K562 treated with DMSO at 1 percent for 4 hours (cell line): ENCODE measurements around the gene OR7C1. TPM values are rescaled to one million over a fixed set of nuclear protein-coding genes. Genes with fewer than 3 reads are reported as not detected.

Experiments used
- total RNA-seq: library from RNA; unstranded; fragments of 300-600 nt; gene quantifications from 2 replicates; pipeline ENCODE4 v1.2.3, GENCODE V29; 2022; ENCODE audit not compliant: insufficient read depth

OR7C1 gene
- total RNA-seq: 0.16 TPM in 1 of 2 replicates, not detected in the other

GRCh38 chr19:14835011-14835410, at the start of gene OR7C1, which contains the start of gene OR7A5:
Gene OR7C1, minus strand, starts transcription at chr19:14835185. Its CDS starts 35,049 bp downstream, at chr19:14800136.
Gene OR7A5, minus strand, starts transcription at chr19:14835185. Its CDS starts 6,944 bp downstream, at chr19:14828241.

GRCh38 chr19:14848822-14849221, 13.8 kb upstream of the OR7C1 start, which contains the start of gene OR7A10:
Gene OR7A10, minus strand, starts transcription at chr19:14848922. Its CDS starts 7,045 bp downstream, at chr19:14841877.

GRCh38 chr19:14778110-14778845, 56.7 kb downstream of the OR7C1 start, which contains the start of gene ADGRE2:
Gene ADGRE2, minus strand, starts transcription at chr19:14778560. Its CDS starts 1,804 bp downstream, at chr19:14776756.

Other genes starting within 250 kb of the OR7C1 start
- not detected in 2 replicates for gene ADGRE3, start 160.3 kb downstream of the OR7C1 start, total RNA-seq
- 5.0 and 7.8 TPM in 2 replicates for gene ZNF333, start 145.1 kb downstream of the OR7C1 start, total RNA-seq
- 8.9 and 13.3 TPM in 2 replicates for gene ADGRE2, start 56.6 kb downstream of the OR7C1 start, total RNA-seq
- not detected in 2 replicates for gene OR7A5, start within 50 bp of the OR7C1 start, total RNA-seq
- gene OR7A10, start 13.7 kb upstream of the OR7C1 start, total RNA-seq: not detected in 2 replicates
- gene OR7A17, start 50.9 kb upstream of the OR7C1 start, total RNA-seq: not detected in 2 replicates
- not detected in 2 replicates for gene OR7C2, start 106.3 kb upstream of the OR7C1 start, total RNA-seq
- not detected in 2 replicates for gene SLC1A6, start 144.7 kb upstream of the OR7C1 start, total RNA-seq
- gene CASP14, start 214.3 kb upstream of the OR7C1 start, total RNA-seq: not detected in 2 replicates
- not detected in 2 replicates for gene OR1I1, start 247.0 kb upstream of the OR7C1 start, total RNA-seq